Rectal smooth muscle tissue (tissue), 1 donor: ENCODE results near the gene BPNT1.
A peak's percentile ranks its signal among the peaks of the same experiment; 100 is the strongest.
"Not testable (repeated sequence)": the region's sequence is repeated elsewhere in the genome, so short reads cannot be mapped to it uniquely, and the experiment has no call there.

ENCODE experiments used
- H3K27ac ChIP-seq: one replicate; pipeline ENCODE4 v1.7.0; 2013; ENCODE audit warnings: low read depth, low read length, inconsistent platforms
- H3K27me3 ChIP-seq: one replicate; pipeline ENCODE4 v1.7.0; 2013; ENCODE audit warnings: low read length; ENCODE audit not compliant: control insufficient read depth, insufficient read depth
- H3K36me3 ChIP-seq: one replicate; pipeline ENCODE4 v1.7.0; 2013; ENCODE audit warnings: low read length; ENCODE audit not compliant: control insufficient read depth, insufficient read depth
- H3K4me1 ChIP-seq: one replicate; pipeline ENCODE4 v1.7.0; 2013; ENCODE audit warnings: low read length; ENCODE audit not compliant: control insufficient read depth, insufficient read depth
- H3K4me3 ChIP-seq: one replicate; pipeline ENCODE4 v1.7.0; 2013; ENCODE audit warnings: low read length
- H3K9ac ChIP-seq: one replicate; pipeline ENCODE4 v1.7.0; 2013; ENCODE audit warnings: low read length

BPNT1 gene

GRCh38 chr1:220062629-220063028 is 27.0 kb downstream of the BPNT1 start:
- Histone ChIP-seq H3K27me3 (no peaks in the 10 kb centered on the region), H3K36me3 (peaks cover 10% of the 10 kb centered on the region)

GRCh38 chr1:220060876-220061275 is 28.7 kb downstream of the BPNT1 start:
- Histone ChIP-seq H3K36me3 (peaks cover 5% of the 10 kb centered on the region), H3K9ac (no peak overlapping the region), H3K27ac (no peak overlapping the region), H3K27me3 (no peaks in the 10 kb centered on the region), H3K4me1 (no peaks in the 10 kb centered on the region), H3K4me3 (no peak overlapping the region)

More at GRCh38 chr1:220062629-220063028, 27.0 kb downstream of the BPNT1 start:
- H3K9ac ChIP-seq: no peak overlapping the region
- H3K27ac ChIP-seq: no peak overlapping the region
- no peak overlapping the region for H3K4me3 ChIP-seq
- H3K4me1 ChIP-seq: no peaks in the 10 kb centered on the region

DNA sequence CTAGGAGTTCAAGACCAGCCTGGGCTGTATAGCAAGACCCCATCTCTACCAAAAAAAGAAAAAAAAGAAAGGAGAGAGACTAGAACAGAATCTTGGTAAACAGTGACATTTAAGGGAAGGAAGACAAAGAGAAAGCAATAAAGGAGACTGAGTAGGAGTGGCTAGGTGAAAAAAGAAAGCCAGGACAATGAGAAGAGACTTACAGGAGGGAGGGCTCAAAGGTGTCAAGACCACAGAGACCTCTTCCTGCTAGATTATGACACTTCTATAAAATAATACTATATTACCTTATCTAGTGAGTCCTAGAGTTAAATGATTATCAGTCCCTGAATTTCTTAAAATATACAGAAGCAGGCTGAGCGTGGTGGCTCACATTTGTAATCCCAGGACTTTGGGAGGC is 33.2 kb downstream of the BPNT1 start:
- no peak overlapping the region for H3K4me3 ChIP-seq
- H3K27ac ChIP-seq: no peak overlapping the region
- no peak overlapping the region for H3K9ac ChIP-seq

GRCh38 chr1:220046052-220046930 is 43.3 kb downstream of the BPNT1 start, which contains the start of gene EPRS1:
Gene EPRS1, minus strand, starts transcription at chr1:220046505. Its CDS starts 117 bp downstream, at chr1:220046388.
- Histone ChIP-seq H3K9ac (peak within 1 kb of the TSS; percentile 66), H3K27ac (peak within 1 kb of the TSS; percentile 86), H3K4me3 (peak within 1 kb of the TSS; percentile 94), H3K36me3 (no peaks in the 10 kb centered on the region), H3K4me1 (peaks cover 4% of the 10 kb centered on the region), H3K27me3 (no peaks in the 10 kb centered on the region)

More for the DNA sequence above, 33.2 kb downstream of the BPNT1 start:
- Histone ChIP-seq H3K27me3 (no peaks in the 10 kb centered on the region), H3K36me3 (no peaks in the 10 kb centered on the region), H3K4me1 (no peaks in the 10 kb centered on the region)

GRCh38 chr1:220045356-220046051 is 44.1 kb downstream of the BPNT1 start:
- Histone ChIP-seq H3K27ac (peak overlapping the region; percentile 86), H3K4me1 (peaks cover 4% of the 10 kb centered on the region), H3K27me3 (no peaks in the 10 kb centered on the region), H3K4me3 (peak overlapping the region; percentile 94), H3K36me3 (no peaks in the 10 kb centered on the region), H3K9ac (peak overlapping the region; percentile 66)

GRCh38 chr1:220044678-220045355 is 44.8 kb downstream of the BPNT1 start:
- no peak overlapping the region for H3K9ac ChIP-seq

GRCh38 chr1:220043646-220044045 is 45.9 kb downstream of the BPNT1 start:
- H3K27ac ChIP-seq: no peak overlapping the region
- no peaks in the 10 kb centered on the region for H3K27me3 ChIP-seq
- H3K9ac ChIP-seq: no peak overlapping the region
- H3K4me1 ChIP-seq: peaks cover 4% of the 10 kb centered on the region
- no peak overlapping the region for H3K4me3 ChIP-seq
- H3K36me3 ChIP-seq: peaks cover 11% of the 10 kb centered on the region

More at GRCh38 chr1:220044678-220045355, 44.8 kb downstream of the BPNT1 start:
- no peaks in the 10 kb centered on the region for H3K27me3 ChIP-seq
- H3K27ac ChIP-seq: peak overlapping the region; percentile 86
- H3K4me3 ChIP-seq: peak overlapping the region; percentile 94
- H3K4me1 ChIP-seq: peaks cover 4% of the 10 kb centered on the region
- peaks cover 3% of the 10 kb centered on the region for H3K36me3 ChIP-seq

DNA sequence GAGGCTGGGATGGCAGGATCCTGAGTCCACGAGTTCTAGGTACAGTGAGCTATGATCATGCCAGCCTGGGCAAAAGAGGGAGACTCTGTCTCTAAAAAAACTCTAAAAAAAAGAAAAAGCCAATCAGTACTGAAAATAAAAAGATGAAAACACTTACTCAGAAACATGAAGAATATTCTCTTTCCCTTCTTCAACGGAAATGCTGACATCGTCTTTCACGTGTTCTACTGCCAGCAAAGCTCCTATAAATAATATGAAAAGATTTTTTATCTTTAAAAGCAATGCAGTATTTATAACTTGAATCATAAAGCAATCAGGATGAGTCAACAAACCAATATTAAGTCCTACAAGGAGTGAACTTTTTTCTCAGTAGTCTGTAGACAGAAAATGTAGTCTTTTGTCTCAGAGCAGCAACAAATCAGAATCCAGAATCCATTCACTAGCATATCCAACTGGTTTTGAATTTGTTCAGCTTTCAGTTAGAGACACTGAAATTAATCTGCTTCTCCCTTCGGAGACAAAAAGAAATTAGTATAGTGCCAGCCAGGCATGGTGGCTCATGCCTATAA is 49.5 kb downstream of the BPNT1 start:
- H3K4me3 ChIP-seq: no peak overlapping the region
- H3K9ac ChIP-seq: no peak overlapping the region
- peaks cover 13% of the 10 kb centered on the region for H3K36me3 ChIP-seq
- H3K27me3 ChIP-seq: no peaks in the 10 kb centered on the region
- no peak overlapping the region for H3K27ac ChIP-seq
- no peaks in the 10 kb centered on the region for H3K4me1 ChIP-seq

DNA sequence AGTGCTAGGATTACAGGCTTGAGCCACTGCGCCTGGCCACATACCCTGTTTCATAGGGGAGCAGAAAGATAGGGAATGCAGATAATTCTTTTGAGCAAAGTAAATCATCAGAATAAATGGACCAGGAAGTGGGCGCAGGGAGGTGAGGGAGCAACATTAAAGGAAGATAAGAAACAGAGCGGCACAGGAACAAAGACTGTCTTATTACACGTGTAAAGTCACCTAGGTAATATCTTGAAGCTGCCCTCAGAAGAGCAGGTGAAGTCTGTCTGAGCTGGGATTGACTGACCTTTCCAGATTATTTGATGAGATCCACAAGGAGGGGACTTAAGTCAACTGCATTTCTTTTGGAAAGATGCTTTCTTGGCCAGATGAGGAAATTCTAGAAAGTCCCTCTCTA is 50.9 kb downstream of the BPNT1 start:
- H3K4me3 ChIP-seq: no peak overlapping the region
- no peak overlapping the region for H3K27ac ChIP-seq
- H3K9ac ChIP-seq: no peak overlapping the region
- no peaks in the 10 kb centered on the region for H3K4me1 ChIP-seq
- peaks cover 13% of the 10 kb centered on the region for H3K36me3 ChIP-seq
- H3K27me3 ChIP-seq: no peaks in the 10 kb centered on the region

DNA sequence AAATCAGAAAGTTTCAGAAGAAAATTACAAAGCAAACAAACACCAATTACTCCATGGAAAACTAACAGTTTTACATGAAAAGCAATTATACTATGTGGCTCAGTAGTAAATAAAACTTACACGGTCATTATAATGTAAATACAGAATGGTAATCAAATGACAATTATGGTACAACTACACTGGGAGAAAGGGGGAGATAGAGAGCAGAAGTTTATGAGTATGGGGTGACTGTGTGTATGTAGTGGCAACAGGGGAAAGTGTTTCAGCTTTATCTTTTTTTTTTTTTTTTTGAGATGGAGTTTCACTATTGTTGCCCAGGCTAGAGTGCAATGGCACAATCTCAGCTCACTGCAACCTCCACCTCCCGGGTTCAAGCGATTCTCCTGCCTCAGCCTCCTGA is 51.8 kb downstream of the BPNT1 start:
- not testable (repeated sequence) for H3K4me1 ChIP-seq, H3K4me3 ChIP-seq, H3K9ac ChIP-seq, H3K27me3 ChIP-seq, H3K27ac ChIP-seq
- peaks cover 13% of the 10 kb centered on the region for H3K36me3 ChIP-seq

- Histone ChIP-seq H3K27ac (no peak overlapping the region), H3K9ac (no peak overlapping the region), H3K4me3 (no peak overlapping the region), H3K36me3 (peaks cover 3% of the 10 kb centered on the region), H3K4me1 (no peaks in the 10 kb centered on the region), H3K27me3 (no peaks in the 10 kb centered on the region)
These were observed 56.7 kb downstream of the BPNT1 start for GRCh38 chr1:220032911-220033310.

- Histone ChIP-seq H3K4me3 (no peak overlapping the region), H3K36me3 (peaks cover 3% of the 10 kb centered on the region)
These were observed 58.3 kb downstream of the BPNT1 start for GRCh38 chr1:220031287-220031686.

More at GRCh38 chr1:220031287-220031686, 58.3 kb downstream of the BPNT1 start:
- H3K27me3 ChIP-seq: no peaks in the 10 kb centered on the region
- H3K4me1 ChIP-seq: no peaks in the 10 kb centered on the region
- H3K27ac ChIP-seq: no peak overlapping the region
- no peak overlapping the region for H3K9ac ChIP-seq
